Subcutaneous adipose tissue (tissue), 4 donors: ENCODE data around the gene UTP14C. TPM values are rescaled to one million over a fixed set of nuclear protein-coding genes. Genes with fewer than 3 reads are reported as not detected.

Source experiments
- CTCF ChIP-seq: fragments of 450-650 bp; IDR thresholded peaks from one replicate; pipeline ENCODE4 v1.5.1; 2016; ENCODE audit warnings: low read depth, mild to moderate bottlenecking, control low read depth, antibody characterized with exemption, moderate library complexity
- total RNA-seq, 4 donors: library from RNA; depleted of rRNA; stranded (reverse); fragments of >200 nt; gene quantifications; one replicate each; pipeline ENCODE4 v1.1.0, GENCODE V29; 2016

UTP14C gene
- total RNA-seq, 4 donors from 2014 or later, result 12.9 to 22.0 (median 19.3) TPM

GRCh38 chr13:51981355-51981754 lies 43.1 kb upstream of the UTP14C start:
- no peak for TF ChIP-seq CTCF

- TF ChIP-seq CTCF, result no peak
Observed at GRCh38 chr13:51988988-51989618, 35.4 kb upstream of the UTP14C start.

- TF ChIP-seq CTCF, result no peak
Observed at GRCh38 chr13:51993713-51994112, 30.8 kb upstream of the UTP14C start.

- TF ChIP-seq CTCF, result no peak
Observed at GRCh38 chr13:51995677-51996551, 28.6 kb upstream of the UTP14C start.

- TF ChIP-seq CTCF, result no peak
Observed at GRCh38 chr13:51996641-51997040, 27.9 kb upstream of the UTP14C start.

GRCh38 chr13:51997186-51997585 lies 27.3 kb upstream of the UTP14C start:
- no peak for TF ChIP-seq CTCF

GRCh38 chr13:51997641-51998330 lies 26.7 kb upstream of the UTP14C start:
- TF ChIP-seq CTCF, result no peak
